Subcutaneous adipose tissue (tissue), 4 donors: ENCODE data around the gene APOBR. TPM values are rescaled to one million over a fixed set of nuclear protein-coding genes. Genes with fewer than 3 reads are reported as not detected.

Experiments
- total RNA-seq, 4 donors: library from RNA; depleted of rRNA; stranded (reverse); fragments of >200 nt; gene quantifications; one replicate each; pipeline ENCODE4 v1.1.0, GENCODE V29; 2016
- TF ChIP-seq, protein P1 (sequence below): fragments of 450-650 bp; IDR thresholded peaks from one replicate; pipeline ENCODE4 v1.5.1; 2016; ENCODE audit warnings: low read depth, mild to moderate bottlenecking, control low read depth, antibody characterized with exemption, moderate library complexity

APOBR gene
- total RNA-seq, 4 donors from 2014 or later = 1.6 to 8.7 (median 2.8) TPM

DNA sequence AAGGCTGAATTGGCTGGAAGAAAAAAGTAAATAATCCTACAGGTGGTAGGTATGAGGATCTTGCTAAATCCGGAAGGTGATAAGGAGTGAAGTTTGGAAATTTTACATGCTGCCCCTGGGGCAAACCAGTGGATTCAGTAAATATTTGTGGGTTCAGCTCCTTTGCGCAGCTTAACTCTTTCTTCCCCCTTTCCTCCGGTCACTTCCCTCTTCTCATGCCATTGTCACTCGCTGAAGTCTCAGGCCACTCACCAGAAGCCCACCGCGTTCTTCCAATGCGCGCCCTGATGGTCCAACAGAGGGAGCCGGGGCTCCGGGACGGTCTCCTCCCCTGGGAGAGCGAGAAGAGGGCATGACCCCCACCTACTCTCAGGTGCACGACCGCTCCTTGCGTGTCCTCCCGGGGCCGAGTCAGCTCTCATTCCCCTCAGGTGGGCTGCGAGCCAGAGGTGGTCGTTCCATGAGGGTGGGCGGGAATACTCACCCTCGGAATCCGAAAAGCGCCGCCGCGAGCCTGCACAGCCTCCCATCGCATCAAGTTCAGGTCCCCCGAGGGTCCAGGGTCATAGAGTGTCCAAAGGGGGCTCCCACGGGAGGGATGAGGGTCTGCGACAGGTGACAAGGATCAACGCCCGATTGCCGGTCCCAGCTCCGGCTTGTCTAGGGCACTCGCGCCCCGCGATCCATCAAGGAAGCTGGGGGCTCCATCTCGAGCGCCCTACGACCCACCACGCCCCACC, 3.0 kb upstream of the APOBR start:
- TF ChIP-seq, protein P1, sequence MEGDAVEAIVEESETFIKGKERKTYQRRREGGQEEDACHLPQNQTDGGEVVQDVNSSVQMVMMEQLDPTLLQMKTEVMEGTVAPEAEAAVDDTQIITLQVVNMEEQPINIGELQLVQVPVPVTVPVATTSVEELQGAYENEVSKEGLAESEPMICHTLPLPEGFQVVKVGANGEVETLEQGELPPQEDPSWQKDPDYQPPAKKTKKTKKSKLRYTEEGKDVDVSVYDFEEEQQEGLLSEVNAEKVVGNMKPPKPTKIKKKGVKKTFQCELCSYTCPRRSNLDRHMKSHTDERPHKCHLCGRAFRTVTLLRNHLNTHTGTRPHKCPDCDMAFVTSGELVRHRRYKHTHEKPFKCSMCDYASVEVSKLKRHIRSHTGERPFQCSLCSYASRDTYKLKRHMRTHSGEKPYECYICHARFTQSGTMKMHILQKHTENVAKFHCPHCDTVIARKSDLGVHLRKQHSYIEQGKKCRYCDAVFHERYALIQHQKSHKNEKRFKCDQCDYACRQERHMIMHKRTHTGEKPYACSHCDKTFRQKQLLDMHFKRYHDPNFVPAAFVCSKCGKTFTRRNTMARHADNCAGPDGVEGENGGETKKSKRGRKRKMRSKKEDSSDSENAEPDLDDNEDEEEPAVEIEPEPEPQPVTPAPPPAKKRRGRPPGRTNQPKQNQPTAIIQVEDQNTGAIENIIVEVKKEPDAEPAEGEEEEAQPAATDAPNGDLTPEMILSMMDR = no peak

DNA sequence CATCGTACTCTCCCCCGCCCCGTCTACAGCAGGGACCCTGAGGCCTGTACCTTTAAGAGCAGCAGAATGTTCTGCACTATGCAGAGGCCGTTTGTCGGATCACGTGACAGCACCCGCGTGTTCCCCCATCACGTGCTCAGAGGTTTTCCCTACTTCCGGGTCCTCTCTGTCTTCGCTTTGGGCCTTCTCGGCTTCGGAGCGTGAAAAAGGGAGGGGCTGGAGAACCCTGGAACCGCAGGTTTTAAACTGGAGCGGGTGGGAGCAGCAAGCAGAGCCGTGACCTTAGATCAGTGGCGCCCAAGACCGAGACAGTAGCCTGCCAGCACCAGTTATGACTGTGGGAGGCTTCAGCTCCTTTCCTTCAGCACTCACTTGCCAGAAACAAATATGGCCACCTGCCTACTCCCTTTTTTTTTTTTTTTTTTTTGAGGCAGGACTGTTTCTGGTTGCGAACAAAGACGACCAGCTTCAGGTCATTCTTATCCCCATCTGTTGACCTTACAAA, 2.4 kb upstream of the APOBR start, which contains the start of gene CLN3:
CLN3 (minus strand) TSS at position 105 of the 505 bp plus-strand sequence. CDS start 315 bp downstream, outside the sequence.
- TF ChIP-seq, protein P1 = no peak

DNA sequence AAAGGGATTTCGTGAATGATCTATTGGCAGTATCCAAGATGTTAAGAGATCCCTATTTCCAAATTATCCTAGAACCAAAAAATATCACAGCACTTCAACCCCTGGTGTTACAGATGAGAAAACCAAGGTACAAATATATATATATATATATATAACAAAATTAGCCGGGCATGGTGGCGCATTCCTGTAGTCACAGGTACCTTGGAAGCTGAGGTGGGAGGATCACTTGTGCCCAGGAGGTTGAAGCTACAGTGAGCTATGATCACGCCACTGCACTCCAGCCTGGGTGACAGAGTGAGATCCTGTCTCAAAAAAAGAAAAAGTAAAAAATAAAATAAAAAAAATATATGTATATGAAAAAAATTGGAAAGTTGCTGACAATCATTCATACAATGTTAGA, 1.9 kb upstream of the APOBR start:
- TF ChIP-seq, protein P1 = no peak

DNA sequence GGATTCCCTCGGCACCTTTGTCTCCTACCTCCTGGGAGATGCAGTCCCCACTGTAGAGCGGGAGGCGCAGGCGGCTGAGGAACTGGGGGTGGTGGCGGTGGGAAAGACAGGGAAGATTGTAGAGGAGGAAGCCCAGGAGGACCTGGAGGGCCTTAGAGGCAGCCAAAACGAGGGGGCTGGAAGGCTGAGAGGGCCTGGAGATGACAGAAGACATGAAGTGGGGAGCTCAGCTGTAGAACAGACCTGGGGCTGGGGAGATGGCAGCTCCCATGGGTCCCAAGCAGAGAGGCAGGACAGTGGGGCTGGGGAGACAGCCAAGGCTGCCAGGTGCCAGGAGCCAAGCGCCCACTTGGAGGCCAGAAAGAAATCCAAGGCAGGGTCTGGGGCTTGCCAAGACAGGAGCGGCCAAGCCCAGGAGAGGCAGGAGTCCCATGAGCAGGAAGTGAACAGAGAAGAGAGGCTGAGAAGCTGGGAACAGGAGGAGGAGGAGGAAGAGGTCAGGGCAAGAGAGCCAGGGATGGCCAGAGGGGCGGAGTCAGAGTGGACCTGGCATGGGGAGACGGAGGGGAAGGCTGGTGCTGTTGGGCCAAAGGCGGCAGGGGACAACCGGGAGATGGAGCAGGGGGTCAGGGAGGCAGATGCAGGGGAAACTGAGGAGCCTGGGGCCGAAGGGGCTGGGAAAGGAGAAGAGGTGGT, 803 bp downstream of the APOBR start:
- TF ChIP-seq, protein P1 = no peak

DNA sequence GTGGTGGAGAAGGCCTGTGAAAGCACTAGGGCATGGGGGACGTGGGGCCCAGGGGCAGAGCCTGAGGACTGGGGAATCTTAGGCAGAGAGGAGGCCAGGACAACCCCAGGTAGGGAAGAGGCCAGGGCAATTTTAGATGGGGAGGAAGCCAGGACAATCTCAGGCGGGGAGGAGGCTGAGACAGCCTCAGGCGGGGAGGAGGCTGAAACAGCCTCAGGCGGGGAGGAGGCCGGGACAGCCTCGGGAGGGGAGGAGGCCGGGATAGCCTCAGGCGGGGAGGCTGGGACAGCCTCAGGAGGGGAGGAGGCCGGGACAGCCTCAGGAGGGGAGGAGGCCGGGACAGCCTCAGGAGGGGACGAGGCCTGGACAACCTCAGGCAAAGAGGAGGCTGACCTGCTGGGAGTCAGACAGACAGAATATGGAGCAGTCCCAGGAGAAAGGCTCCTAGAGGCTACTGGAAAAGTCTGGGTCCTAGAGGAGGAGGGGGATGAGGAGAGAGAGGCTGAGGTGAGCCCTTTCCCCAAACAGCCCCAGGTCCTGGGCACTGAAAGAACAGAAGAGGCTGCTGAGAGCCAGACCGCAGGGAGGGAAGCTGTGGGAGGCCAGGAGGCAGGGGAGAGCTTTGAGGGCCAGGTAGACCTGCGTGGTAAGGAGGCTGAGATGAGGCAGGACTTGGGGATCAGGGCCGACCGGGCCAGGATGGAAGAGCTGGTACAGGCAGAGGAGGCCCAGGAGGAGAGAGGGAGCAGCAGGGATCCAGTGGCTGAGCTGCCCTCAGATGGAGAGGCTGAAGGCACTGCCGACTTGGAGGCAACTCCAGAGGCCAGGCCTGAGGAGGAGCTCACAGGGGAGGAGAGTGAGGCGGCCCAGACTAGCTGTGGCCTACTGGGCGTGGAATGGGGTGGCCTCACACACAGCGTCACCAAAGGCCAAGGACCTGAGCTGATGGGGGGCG, 1.6 kb downstream of the APOBR start:
- TF ChIP-seq, protein P1 = no peak

DNA sequence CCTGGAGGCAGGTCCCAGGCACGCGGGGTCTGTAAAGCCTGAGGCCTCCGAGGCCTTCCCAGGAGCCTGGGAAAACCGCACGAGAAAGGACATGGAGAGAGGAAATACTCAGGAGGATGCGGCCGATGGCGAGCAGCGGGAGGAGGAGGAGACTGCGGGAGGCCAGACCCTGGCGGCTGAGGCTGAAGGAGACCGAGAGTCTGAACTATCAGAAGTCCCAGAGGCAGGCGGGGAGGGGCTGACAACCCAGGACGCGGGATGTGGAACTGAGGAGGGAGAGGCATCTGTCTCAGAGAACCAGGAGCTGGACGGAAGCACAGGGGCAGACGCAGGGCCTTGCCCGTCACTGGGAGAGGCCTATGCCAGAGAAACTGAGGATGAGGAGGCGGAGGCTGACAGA, 2.4 kb downstream of the APOBR start:
- TF ChIP-seq, protein P1 = no peak
